Transverse colon (tissue), 4 donors: ENCODE measurements around the gene NR1H2.

Experiments used
- EP300 ChIP-seq: sonication (generic); formaldehyde crosslinking; IDR thresholded peaks from one replicate; pipeline ENCODE4 v1.6.1; 2017; ENCODE audit warnings: antibody characterized with exemption, low read depth
- POLR2A ChIP-seq: fragments of 450-650 bp; IDR thresholded peaks from one replicate; pipeline ENCODE4 v1.6.1; 2016; ENCODE audit warnings: antibody characterized with exemption, mild to moderate bottlenecking, moderate library complexity
- POLR2AphosphoS5 ChIP-seq, 3 donors: sonication (generic); formaldehyde crosslinking; IDR thresholded peaks; one replicate each; pipeline ENCODE4 v1.6.1; 2016; ENCODE audit warnings: antibody characterized with exemption in 3 of 3
- TF ChIP-seq, protein P1 (sequence below), 5 experiments: fragments of 200-600 bp in 3 of 5; fragments of 450-650 bp in 2 of 5; sonication (generic) in 3 of 5; IDR thresholded peaks; 1 replicate in 2 of 5; 2 replicates in 3 of 5; pipeline ENCODE4 v1.5.1; 2016 to 2017; ENCODE audit warnings: antibody characterized with exemption in 5 of 5, inconsistent platforms in 3 of 5, mild to moderate bottlenecking in 2 of 5, moderate library complexity in 1 of 5

DNA sequence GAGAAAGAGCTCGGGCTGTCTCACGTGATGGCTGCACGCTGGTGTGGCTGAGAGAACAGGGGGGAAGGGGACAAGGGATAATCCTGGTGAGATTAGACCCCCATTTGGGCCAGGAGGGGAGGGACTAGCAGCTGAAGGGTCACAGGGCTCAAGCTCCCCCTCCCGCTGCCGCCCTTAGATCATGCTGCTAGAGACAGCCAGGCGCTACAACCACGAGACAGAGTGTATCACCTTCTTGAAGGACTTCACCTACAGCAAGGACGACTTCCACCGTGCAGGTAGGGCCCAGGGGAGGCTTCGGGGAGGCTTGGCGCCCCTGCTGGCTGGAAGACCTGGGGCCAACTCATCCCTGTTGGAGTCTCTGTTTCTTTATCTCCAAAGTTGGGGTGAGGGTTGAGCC, 3.3 kb downstream of the NR1H2 start:
- TF ChIP-seq, protein P1, sequence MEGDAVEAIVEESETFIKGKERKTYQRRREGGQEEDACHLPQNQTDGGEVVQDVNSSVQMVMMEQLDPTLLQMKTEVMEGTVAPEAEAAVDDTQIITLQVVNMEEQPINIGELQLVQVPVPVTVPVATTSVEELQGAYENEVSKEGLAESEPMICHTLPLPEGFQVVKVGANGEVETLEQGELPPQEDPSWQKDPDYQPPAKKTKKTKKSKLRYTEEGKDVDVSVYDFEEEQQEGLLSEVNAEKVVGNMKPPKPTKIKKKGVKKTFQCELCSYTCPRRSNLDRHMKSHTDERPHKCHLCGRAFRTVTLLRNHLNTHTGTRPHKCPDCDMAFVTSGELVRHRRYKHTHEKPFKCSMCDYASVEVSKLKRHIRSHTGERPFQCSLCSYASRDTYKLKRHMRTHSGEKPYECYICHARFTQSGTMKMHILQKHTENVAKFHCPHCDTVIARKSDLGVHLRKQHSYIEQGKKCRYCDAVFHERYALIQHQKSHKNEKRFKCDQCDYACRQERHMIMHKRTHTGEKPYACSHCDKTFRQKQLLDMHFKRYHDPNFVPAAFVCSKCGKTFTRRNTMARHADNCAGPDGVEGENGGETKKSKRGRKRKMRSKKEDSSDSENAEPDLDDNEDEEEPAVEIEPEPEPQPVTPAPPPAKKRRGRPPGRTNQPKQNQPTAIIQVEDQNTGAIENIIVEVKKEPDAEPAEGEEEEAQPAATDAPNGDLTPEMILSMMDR (IDR thresholded peaks at IDR 0.05) = no peak
- TF ChIP-seq POLR2A (no peak), POLR2AphosphoS5 (IDR thresholded peaks at IDR 0.05) (no peak), EP300 (no peak)
